ENCODE data around the gene NUP153.

The NUP153 gene

DNA sequence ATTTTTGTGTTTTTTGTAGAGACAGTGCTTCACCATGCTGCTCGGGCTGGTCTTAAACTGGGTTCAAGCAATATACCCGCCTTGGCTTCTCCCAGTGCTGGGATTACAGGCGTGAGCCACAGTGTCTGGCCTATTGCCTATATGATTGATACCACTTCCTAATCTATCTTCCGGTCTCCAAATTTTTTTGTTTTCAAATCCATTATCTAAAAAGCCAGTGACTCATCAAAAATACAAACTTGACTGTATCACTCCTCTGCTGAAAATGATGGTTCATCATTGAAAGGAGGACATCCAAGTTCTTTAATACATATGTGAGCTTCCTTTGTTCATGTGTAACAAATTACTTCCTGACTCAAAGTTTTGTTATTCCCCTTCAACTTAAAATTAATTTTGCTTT lies 71.2 kb downstream of the NUP153 start:
- TF ChIP-seq, protein P1, sequence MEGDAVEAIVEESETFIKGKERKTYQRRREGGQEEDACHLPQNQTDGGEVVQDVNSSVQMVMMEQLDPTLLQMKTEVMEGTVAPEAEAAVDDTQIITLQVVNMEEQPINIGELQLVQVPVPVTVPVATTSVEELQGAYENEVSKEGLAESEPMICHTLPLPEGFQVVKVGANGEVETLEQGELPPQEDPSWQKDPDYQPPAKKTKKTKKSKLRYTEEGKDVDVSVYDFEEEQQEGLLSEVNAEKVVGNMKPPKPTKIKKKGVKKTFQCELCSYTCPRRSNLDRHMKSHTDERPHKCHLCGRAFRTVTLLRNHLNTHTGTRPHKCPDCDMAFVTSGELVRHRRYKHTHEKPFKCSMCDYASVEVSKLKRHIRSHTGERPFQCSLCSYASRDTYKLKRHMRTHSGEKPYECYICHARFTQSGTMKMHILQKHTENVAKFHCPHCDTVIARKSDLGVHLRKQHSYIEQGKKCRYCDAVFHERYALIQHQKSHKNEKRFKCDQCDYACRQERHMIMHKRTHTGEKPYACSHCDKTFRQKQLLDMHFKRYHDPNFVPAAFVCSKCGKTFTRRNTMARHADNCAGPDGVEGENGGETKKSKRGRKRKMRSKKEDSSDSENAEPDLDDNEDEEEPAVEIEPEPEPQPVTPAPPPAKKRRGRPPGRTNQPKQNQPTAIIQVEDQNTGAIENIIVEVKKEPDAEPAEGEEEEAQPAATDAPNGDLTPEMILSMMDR (IDR thresholded peaks at IDR 0.05; ENCODE audit: insufficient read depth, low read length, missing control alignments) = no peak
- no peak overlapping the region for H3K4me3 ChIP-seq (ENCODE audit: low read depth, low read length)
- POLR2A ChIA-PET = no interaction called here
- DNase-seq (ENCODE audit: low read depth, low spot score) = no peak
- CTCF ChIA-PET = interaction anchor here (1.0 kb wide), 1 partner anchor 479 kb away, joined by 3 read pairs; no protein-coding TSS in a partner anchor

- TF ChIP-seq, protein P1 (IDR thresholded peaks at IDR 0.05; ENCODE audit: insufficient read depth, low read length, missing control alignments) = no peak
- ChIA-PET CTCF (interaction anchor here (0.9 to 1.5 kb wide), 3 partner anchors 23 to 170 kb away, joined by 3 to 5 read pairs (median 3); no protein-coding TSS in a partner anchor), POLR2A (no interaction called here)
- H3K4me3 ChIP-seq (ENCODE audit: low read depth, low read length) = no peak overlapping the region
- no peak for DNase-seq (ENCODE audit: low read depth, low spot score)
These were observed 73.1 kb downstream of the NUP153 start for GRCh38 chr6:17633465-17634188.

DNA sequence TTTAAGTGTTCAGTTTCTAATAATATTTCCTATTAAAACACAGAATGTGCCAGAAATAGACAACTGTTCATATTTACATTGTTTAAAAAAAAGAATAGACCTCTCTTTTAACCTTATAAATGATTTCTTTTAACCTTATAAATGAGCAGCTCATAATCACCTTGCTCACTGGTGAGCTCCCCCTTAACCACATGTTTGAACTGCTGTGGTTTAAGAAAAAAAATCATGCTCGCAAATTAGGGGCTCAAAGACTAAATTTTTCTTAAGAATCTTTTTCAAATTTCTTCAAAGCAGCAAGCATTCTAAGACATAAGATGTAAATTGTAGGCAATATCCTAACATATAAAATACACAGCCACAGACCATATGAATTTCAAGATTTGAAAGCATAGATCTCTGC lies 73.8 kb downstream of the NUP153 start:
- TF ChIP-seq, protein P1 (IDR thresholded peaks at IDR 0.05; ENCODE audit: insufficient read depth, low read length, missing control alignments) = no peak
- POLR2A ChIA-PET = no interaction called here
- no peak for DNase-seq (ENCODE audit: low read depth, low spot score)
- CTCF ChIA-PET = interaction anchor here (1.4 kb wide), 1 partner anchor 171 kb away, joined by 3 read pairs; no protein-coding TSS in a partner anchor
- H3K4me3 ChIP-seq (ENCODE audit: low read depth, low read length) = no peak overlapping the region

- ChIA-PET CTCF (no interaction called here), POLR2A (no interaction called here)
- DNase-seq (ENCODE audit: low read depth, low spot score) = no peak
- H3K4me3 ChIP-seq (ENCODE audit: low read depth, low read length) = no peak overlapping the region
- TF ChIP-seq, protein P1 (IDR thresholded peaks at IDR 0.05; ENCODE audit: insufficient read depth, low read length, missing control alignments) = no peak
These were observed 76.1 kb downstream of the NUP153 start for GRCh38 chr6:17630511-17631073.

DNA sequence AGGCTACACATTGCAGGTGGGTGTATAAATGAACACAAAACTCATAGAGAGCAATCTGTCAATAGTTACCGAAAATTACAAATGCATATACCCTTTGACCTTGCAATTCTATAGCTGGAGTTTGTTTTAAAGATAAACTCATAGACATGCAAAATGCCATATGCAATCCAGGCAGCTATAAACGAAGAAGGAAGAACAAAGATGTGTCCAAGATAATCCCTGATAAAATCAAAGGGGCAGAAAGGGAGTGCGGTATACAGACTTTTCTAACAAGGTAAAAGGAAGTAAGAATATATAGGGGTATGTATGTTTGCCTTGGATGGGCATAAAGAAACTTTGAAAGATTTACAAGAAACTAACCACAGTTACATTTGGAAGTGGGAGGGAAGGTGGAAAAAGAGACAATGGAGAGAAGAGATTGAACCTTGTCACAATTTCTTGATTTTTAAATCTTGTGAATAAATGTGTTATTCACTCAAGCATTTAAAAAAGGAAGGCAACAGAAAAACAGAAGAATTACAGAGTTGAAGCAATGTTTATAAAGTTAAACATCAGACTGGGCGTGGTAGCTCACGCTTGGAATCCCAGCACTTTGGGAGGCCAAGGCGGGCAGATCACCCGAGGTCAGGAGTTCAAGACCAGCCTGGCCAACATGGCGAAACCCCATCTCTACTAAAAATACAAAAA lies 76.8 kb downstream of the NUP153 start:
- no peak for DNase-seq (ENCODE audit: low read depth, low spot score)
- no peak overlapping the region for H3K4me3 ChIP-seq (ENCODE audit: low read depth, low read length)
- POLR2A ChIA-PET = no interaction called here
- TF ChIP-seq, protein P1 (IDR thresholded peaks at IDR 0.05; ENCODE audit: insufficient read depth, low read length, missing control alignments) = no peak
- CTCF ChIA-PET = no interaction called here

DNA sequence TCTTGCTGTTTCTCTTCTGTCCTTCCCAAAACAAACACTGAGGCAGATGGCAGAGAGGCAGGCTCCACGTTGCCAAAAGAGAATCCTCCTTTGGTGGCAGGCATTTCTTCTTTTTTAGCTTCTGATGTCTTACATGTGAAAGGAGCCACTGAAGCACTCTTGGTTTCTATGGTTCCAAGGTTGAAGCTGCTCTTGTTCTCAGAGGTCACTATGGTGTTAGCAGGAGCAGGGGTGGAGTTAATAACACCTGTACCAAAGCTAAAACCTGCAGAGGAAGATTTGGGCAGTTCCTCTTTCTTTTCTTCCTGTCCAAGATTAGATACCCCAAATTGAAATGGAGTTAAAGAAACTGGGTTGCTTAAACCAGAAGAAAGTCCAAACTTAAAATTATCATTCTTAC lies 77.9 kb downstream of the NUP153 start:
- no peak overlapping the region for H3K4me3 ChIP-seq (ENCODE audit: low read depth, low read length)
- ChIA-PET CTCF (interaction anchor here (0.8 to 1.5 kb wide), 3 partner anchors 17 to 472 kb away, joined by 3 read pairs; partner anchors contain the start of gene FAM8A1), POLR2A (no interaction called here)
- TF ChIP-seq, protein P1 (IDR thresholded peaks at IDR 0.05; ENCODE audit: insufficient read depth, low read length, missing control alignments) = no peak
- DNase-seq (ENCODE audit: low read depth, low spot score) = no peak

Data from AG04449 (cell line).